Left ventricle myocardium inferior (tissue), 1 donor: ENCODE data around the gene TMPRSS4. TPM values are rescaled to one million over a fixed set of nuclear protein-coding genes. Genes with fewer than 3 reads are reported as not detected.

Source experiments
- DNase-seq: peaks from one replicate; pipeline ENCODE4 v3.0.0-alpha.2; 2020
- H3K27ac ChIP-seq: fragments of 200-600 bp; replicated peaks from 2 replicates; pipeline ENCODE4 v1.8.0; 2021
- H3K27me3 ChIP-seq: fragments of 200-600 bp; 2 replicates; pipeline ENCODE4 v1.8.0; 2021; ENCODE audit warnings: low read depth
- H3K36me3 ChIP-seq: fragments of 200-600 bp; 2 replicates; pipeline ENCODE4 v1.8.0; 2021
- H3K4me1 ChIP-seq: fragments of 200-600 bp; 2 replicates; pipeline ENCODE4 v1.8.0; 2021
- H3K4me3 ChIP-seq: fragments of 200-600 bp; 2 replicates; pipeline ENCODE4 v1.8.0; 2021; ENCODE audit warnings: mild to moderate bottlenecking, moderate library complexity
- H3K9me3 ChIP-seq: fragments of 200-600 bp; replicated peaks from 2 replicates; pipeline ENCODE4 v1.8.0; 2021
- intact Hi-C: fragments of 100-400 bp; cut with micrococcal nuclease; formaldehyde crosslinking; loops from one replicate; pipeline ENCODE4 v1.11.0; 2022
- total RNA-seq: library from RNA; stranded (reverse); fragmentation: NEBNext Ultra II Directional; extraction: Animal tissue kit (Norgen Biotek cat#: 25700); gene quantifications from one replicate; pipeline ENCODE4 v1.2.1, GENCODE V29; 2021
- TF ChIP-seq, protein P1 (sequence below): fragments of 200-600 bp; IDR thresholded peaks from 2 replicates; pipeline ENCODE4 v1.8.0; 2021; ENCODE audit warnings: antibody characterized with exemption, mild to moderate bottlenecking, borderline replicate concordance
- donor health status: DM: no; HTN: yes; CAD: no; lungs with severe emphysema.

The TMPRSS4 gene
- total RNA-seq, 1 donor from 2014 or later: 0.30 TPM

DNA sequence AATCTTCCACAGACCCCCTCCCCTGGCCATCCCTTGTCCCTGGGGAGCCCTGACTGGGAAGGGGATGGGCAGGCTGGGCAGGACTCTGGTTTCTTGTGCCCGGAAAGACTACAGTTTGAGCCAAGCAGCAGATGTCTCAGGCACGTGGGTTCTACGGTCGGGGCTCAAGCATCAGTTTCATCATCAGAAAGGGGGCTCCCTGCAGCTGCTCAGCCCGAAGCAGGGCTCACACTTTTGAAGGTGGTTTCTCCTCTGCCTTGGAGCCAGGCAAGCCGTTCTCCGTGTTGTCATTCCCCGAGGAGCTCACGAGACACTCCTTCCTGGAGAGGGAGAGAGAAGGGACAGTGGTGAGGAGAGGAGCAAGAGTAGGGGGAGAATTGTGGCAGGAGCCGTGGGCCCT, 59.9 kb downstream of the TMPRSS4 start:
- Histone ChIP-seq H3K9me3 (no peaks in the 10 kb centered on the region), H3K4me1 (no peaks in the 10 kb centered on the region), H3K27me3 (peaks cover 10% of the 10 kb centered on the region), H3K4me3 (no peak overlapping the region), H3K36me3 (no peaks in the 10 kb centered on the region), H3K27ac (no peak overlapping the region)
- intact Hi-C loops: no loop called here
- TF ChIP-seq, protein P1, sequence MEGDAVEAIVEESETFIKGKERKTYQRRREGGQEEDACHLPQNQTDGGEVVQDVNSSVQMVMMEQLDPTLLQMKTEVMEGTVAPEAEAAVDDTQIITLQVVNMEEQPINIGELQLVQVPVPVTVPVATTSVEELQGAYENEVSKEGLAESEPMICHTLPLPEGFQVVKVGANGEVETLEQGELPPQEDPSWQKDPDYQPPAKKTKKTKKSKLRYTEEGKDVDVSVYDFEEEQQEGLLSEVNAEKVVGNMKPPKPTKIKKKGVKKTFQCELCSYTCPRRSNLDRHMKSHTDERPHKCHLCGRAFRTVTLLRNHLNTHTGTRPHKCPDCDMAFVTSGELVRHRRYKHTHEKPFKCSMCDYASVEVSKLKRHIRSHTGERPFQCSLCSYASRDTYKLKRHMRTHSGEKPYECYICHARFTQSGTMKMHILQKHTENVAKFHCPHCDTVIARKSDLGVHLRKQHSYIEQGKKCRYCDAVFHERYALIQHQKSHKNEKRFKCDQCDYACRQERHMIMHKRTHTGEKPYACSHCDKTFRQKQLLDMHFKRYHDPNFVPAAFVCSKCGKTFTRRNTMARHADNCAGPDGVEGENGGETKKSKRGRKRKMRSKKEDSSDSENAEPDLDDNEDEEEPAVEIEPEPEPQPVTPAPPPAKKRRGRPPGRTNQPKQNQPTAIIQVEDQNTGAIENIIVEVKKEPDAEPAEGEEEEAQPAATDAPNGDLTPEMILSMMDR: no peak
- no peak for DNase-seq

DNA sequence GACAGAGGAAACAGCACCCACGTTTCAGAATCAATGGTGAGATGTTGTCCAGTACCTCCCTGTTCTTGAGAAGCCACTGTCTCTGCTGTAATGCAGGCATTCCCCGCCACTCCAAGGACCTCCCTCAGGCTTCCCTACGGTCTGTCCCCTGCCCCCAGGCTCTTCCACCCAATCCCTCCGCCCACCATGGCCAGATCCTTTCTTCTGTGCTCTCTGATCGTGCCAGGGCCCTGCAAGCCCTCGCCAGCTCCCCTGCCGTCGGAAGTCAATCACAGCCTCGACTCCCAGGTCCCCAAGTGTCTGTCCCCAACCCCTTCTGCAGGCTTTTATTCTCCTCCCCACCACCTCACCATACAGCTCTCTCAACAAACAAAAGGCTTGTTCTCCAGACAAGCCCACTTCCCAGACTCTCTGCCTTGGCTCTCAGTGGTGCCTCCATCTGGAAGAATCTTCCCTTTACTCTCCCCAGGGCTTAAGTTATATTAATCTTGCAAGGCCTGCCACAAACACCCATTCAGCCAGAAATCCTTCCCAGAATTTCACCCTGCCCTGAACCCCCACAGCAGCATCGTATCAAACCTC, 62.1 kb downstream of the TMPRSS4 start:
- no peaks in the 10 kb centered on the region for H3K9me3 ChIP-seq
- peaks cover 16% of the 10 kb centered on the region for H3K27me3 ChIP-seq
- no peaks in the 10 kb centered on the region for H3K36me3 ChIP-seq
- DNase-seq: no peak
- peaks cover 5% of the 10 kb centered on the region for H3K4me1 ChIP-seq
- no peak overlapping the region for H3K4me3 ChIP-seq
- intact Hi-C loops: no loop called here
- no peak overlapping the region for H3K27ac ChIP-seq
- TF ChIP-seq, protein P1: no peak

DNA sequence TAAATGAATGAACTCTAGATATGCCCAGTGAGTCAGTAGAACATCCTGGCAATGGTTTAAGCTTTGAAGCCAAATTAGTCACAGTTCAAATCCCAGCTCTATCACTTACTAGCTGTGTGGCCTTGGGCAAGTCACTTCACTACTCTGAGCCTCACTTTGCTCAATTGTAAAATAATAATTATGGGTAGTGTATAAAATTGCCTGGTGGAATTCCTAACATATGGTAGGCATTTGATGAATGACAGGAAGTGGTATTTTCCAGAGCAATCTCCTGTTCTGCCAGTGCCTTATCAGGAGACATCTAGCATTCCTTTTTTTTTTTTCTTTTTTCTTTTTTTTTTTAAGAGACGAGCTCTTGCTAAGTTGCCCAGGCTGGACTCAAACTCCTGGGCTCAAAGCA, 62.7 kb downstream of the TMPRSS4 start:
- Histone ChIP-seq H3K27ac (no peak overlapping the region), H3K9me3 (no peaks in the 10 kb centered on the region), H3K4me3 (no peak overlapping the region), H3K36me3 (no peaks in the 10 kb centered on the region), H3K4me1 (peaks cover 11% of the 10 kb centered on the region), H3K27me3 (peaks cover 16% of the 10 kb centered on the region)
- DNase-seq: no peak
- TF ChIP-seq, protein P1: no peak
- intact Hi-C loops: no loop called here

DNA sequence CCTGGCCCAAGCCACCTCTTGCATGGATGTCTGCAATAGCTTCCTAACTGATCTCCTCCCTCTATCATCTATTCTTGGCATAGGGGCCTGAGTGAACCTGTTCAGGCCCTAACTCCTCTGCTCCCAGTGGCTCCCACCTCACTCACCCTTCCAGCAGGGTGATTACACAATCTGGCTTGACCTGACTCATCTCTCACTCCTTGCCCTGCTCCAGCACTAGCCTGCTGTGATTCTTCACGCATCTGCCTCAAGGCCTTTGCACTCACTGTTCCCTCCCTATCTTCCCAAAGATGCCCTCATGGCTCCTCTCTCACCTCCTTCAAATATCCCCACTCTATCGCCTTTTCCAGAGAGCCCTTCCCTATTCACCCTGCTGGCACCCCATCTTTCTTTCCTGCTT, 65.2 kb downstream of the TMPRSS4 start:
- H3K4me3 ChIP-seq: no peak overlapping the region
- TF ChIP-seq, protein P1: no peak
- no peaks in the 10 kb centered on the region for H3K36me3 ChIP-seq
- H3K27me3 ChIP-seq: peaks cover 16% of the 10 kb centered on the region
- no peak for DNase-seq
- H3K27ac ChIP-seq: no peak overlapping the region
- intact Hi-C loops: no loop called here
- H3K9me3 ChIP-seq: no peaks in the 10 kb centered on the region
- H3K4me1 ChIP-seq: peaks cover 30% of the 10 kb centered on the region

DNA sequence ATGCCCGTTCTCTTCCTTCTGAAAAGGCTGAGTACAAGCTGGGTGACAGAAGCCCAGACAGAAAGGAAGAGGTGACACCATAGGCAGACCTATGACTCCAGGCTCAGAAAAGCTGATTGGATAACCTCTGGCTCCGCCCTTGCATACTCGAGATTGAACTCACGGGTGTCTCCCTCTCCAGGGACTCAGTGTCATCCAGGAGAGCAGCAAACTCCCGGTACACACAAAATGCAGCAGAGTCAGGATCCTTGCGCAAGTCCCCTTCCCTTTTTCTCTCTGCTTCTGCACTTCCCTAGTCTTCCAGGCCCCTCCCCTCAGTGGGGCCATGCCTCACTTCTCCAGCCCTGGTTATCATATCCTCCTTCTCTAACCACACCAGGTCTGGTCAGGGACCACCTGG, 65.9 kb downstream of the TMPRSS4 start:
- H3K36me3 ChIP-seq: no peaks in the 10 kb centered on the region
- no peak for DNase-seq
- peaks cover 30% of the 10 kb centered on the region for H3K4me1 ChIP-seq
- TF ChIP-seq, protein P1: no peak
- intact Hi-C loops: no loop called here
- no peak overlapping the region for H3K27ac ChIP-seq
- H3K9me3 ChIP-seq: no peaks in the 10 kb centered on the region
- H3K4me3 ChIP-seq: no peak overlapping the region
- H3K27me3 ChIP-seq: peaks cover 16% of the 10 kb centered on the region
